K562 (cell line): ENCODE data around the gene PRAME. TPM values are rescaled to one million over a fixed set of nuclear protein-coding genes. Genes with fewer than 3 reads are reported as not detected.

Source experiments
- ARID2 ChIP-seq: fragments of 450-650 bp; IDR thresholded peaks from 2 replicates; pipeline ENCODE4 v1.6.1; 2017; ENCODE audit warnings: antibody characterized with exemption, mild to moderate bottlenecking
- CHD1 ChIP-seq: fragments of 200-600 bp; sonication (generic); IDR thresholded peaks from one replicate; pipeline ENCODE4 v1.6.1; 2012; ENCODE audit warnings: mild to moderate bottlenecking, moderate library complexity, low read length, inconsistent platforms
- GATAD2B ChIP-seq: fragments of 450-650 bp; IDR thresholded peaks from 2 replicates; pipeline ENCODE4 v1.6.1; 2017; ENCODE audit warnings: mild to moderate bottlenecking, borderline replicate concordance
- HDAC8 ChIP-seq: fragments of 450-650 bp; IDR thresholded peaks from 2 replicates; pipeline ENCODE4 v1.6.1; 2016; ENCODE audit warnings: mild to moderate bottlenecking, missing genetic modification characterization, moderate library complexity, missing compliant biosample characterization
- NFE2 ChIP-seq: IDR thresholded peaks from 2 replicates; pipeline ENCODE4 v1.6.1; 2014; ENCODE audit warnings: antibody characterized with exemption, low read depth
- SRSF3 ChIP-seq: fragments of 200-400 bp; formaldehyde crosslinking; IDR thresholded peaks from 2 replicates; pipeline ENCODE4 v1.6.1; 2016; ENCODE audit warnings: mild to moderate bottlenecking, low read length, moderate library complexity; ENCODE audit not compliant: insufficient read depth
- TEAD1 ChIP-seq, 2 experiments: fragments of 450-650 bp in 1 of 2; sonication (generic) in 1 of 2; formaldehyde crosslinking; IDR thresholded peaks; 2 replicates each; pipeline versions ENCODE4 v1.4.0 to v1.8.0; 2020 to 2022; ENCODE audit warnings: mild to moderate bottlenecking in 2 of 2, missing genetic modification reagents in 1 of 2
- ZBTB1 ChIP-seq: sonication (generic); formaldehyde crosslinking; IDR thresholded peaks from 2 replicates; pipeline ENCODE4 v1.8.1; 2023; ENCODE audit warnings: missing genetic modification reagents, low read depth, mild to moderate bottlenecking, borderline replicate concordance
- ZNF431 ChIP-seq: sonication (generic); formaldehyde crosslinking; IDR thresholded peaks from 2 replicates; pipeline ENCODE4 v1.8.0; 2022; ENCODE audit warnings: mild to moderate bottlenecking, missing genetic modification reagents
- ZNF444 ChIP-seq: fragments of 250-450 bp; sonication (Bioruptor Pico); IDR thresholded peaks from 2 replicates; pipeline ENCODE4 v1.4.0; 2020; ENCODE audit warnings: mild to moderate bottlenecking, moderate library complexity
- ZNF57 ChIP-seq: fragments of 450-650 bp; formaldehyde crosslinking; IDR thresholded peaks from 2 replicates; pipeline ENCODE4 v1.4.0; 2020; ENCODE audit warnings: mild to moderate bottlenecking, moderate library complexity
- ZZZ3 ChIP-seq: fragments of 450-650 bp; IDR thresholded peaks from 2 replicates; pipeline ENCODE4 v1.6.1; 2016; ENCODE audit warnings: antibody characterized with exemption, mild to moderate bottlenecking, moderate library complexity
- polyA plus RNA-seq, 8 experiments: library from polyadenylated mRNA; depleted of rRNA in 4 of 8; stranded (reverse) in 5 of 8; unstranded in 3 of 8; fragments of >200 nt; fragmentation: Nextera tagmentation in 2 of 8; fragmentation: Illumina TruSeq in 1 of 8; extraction: Ambion mirVana in 2 of 8; extraction: Trizol in 1 of 8; gene quantifications; 2 replicates each; pipeline versions ENCODE4 v1.2.1 to v1.2.3, GENCODE V29; 2011 to 2014; ENCODE audit warnings: inconsistent platforms in 1 of 8, missing spikeins in 1 of 8
- total RNA-seq, 7 experiments: library from RNA; depleted of rRNA in 6 of 7; stranded (reverse); fragments of >200 nt in 6 of 7; fragmentation: Illumina TruSeq in 2 of 7; extraction: Trizol in 2 of 7; gene quantifications; 2 replicates each; pipeline versions ENCODE4 v1.2.1 to v1.2.3, GENCODE V29; 2011 to 2021; ENCODE audit warnings: low replicate concordance in 1 of 7
- TF ChIP-seq, protein P1 (sequence below): fragments of 450-650 bp; IDR thresholded peaks from one replicate; pipeline ENCODE4 v1.6.1; 2018; ENCODE audit warnings: mild to moderate bottlenecking, moderate library complexity; ENCODE audit not compliant: partially characterized antibody
- TF ChIP-seq, protein P2 (sequence below), 2 experiments: IDR thresholded peaks; 2 replicates each; pipeline ENCODE4 v1.6.1; 2012; ENCODE audit warnings: improper control_type of control experiment in 2 of 2, low read depth in 2 of 2, low read length in 2 of 2, borderline replicate concordance in 1 of 2
- TF ChIP-seq, protein P3 (sequence below): sonication (generic); formaldehyde crosslinking; IDR thresholded peaks from 2 replicates; pipeline ENCODE4 v1.8.0; 2022; ENCODE audit warnings: mild to moderate bottlenecking, missing genetic modification reagents
- TF ChIP-seq, protein P4 (sequence below): sonication (generic); formaldehyde crosslinking; IDR thresholded peaks from 2 replicates; pipeline ENCODE4 v1.8.0; 2022; ENCODE audit warnings: missing genetic modification reagents, mild to moderate bottlenecking, borderline replicate concordance
- TF ChIP-seq, protein P5 (sequence below): fragments of 250-450 bp; sonication (Bioruptor Pico); IDR thresholded peaks from 2 replicates; pipeline ENCODE4 v1.5.0; 2021
- TF ChIP-seq, protein P6 (sequence below): fragments of 450-650 bp; formaldehyde crosslinking; IDR thresholded peaks from 2 replicates; pipeline ENCODE4 v1.4.0; 2020; ENCODE audit warnings: mild to moderate bottlenecking

PRAME gene
- total and polyA plus RNA-seq, 9 of the 15 experiments (the other 6 are each of a cell fraction or from before 2014, with no cell fraction given): 662 to 2,141 (median 1,142) TPM

DNA sequence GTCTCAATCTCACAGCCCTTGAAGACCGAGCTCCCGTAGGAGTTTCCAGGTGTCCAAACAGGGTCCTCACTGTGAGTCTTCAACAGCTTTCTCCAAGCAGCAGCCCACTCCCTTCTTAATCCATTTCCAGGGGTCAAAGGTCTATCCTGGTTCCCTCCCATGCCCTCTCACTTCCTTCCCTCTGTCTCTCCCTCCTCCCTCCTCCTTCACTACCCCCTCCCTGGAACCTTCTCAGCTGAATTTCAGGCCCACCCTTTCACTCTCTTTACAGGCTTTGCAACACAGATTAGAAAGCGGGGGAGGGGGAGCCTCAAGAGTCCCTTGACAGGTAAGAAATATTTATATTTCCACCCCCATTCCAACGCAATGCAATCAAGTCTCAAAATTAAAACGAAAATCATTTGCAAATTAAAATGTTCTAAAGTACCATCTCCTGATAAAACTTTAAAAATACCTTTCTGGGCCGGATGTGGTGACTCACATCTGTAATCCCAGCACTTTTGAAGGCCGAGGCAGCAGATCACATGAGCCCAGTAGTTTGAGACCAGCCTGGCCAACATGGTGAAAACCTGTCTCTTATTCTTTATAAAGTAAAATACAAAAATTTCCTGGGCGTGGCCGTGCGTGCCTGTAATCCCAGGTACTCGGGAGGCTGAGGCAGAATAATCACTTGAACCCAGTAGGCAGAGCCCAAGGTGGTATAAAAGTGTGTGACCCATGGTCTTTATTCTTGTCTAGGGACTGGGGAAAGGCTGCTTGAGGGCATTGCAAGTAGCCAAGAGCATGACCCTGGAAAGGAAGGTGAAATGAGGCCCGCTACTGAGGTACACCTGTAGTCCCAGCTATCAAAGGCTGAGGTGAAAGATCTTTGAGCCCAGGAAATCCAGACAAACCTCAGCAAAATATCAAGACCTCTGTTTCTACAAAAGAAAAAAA is 38.1 kb downstream of the PRAME start (continued):
- TF ChIP-seq, protein P1, sequence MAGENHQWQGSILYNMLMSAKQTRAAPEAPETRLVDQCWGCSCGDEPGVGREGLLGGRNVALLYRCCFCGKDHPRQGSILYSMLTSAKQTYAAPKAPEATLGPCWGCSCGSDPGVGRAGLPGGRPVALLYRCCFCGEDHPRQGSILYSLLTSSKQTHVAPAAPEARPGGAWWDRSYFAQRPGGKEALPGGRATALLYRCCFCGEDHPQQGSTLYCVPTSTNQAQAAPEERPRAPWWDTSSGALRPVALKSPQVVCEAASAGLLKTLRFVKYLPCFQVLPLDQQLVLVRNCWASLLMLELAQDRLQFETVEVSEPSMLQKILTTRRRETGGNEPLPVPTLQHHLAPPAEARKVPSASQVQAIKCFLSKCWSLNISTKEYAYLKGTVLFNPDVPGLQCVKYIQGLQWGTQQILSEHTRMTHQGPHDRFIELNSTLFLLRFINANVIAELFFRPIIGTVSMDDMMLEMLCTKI: no peak
- TF ChIP-seq ZBTB1 (CRISPR knock-in tag) (peak; percentile 70; the same call in 1 of the 2 replicates), NFE2 (no peak), ZNF444 (CRISPR knock-in tag) (no peak), ZNF57 (CRISPR knock-in tag) (no peak), ZZZ3 (no peak), CHD1 (no peak), ARID2 (no peak), ZNF431 (no peak), TEAD1 (CRISPR knock-in tag; IDR thresholded peaks at IDR 0.05) (no peak), SRSF3 (no peak), GATAD2B (no peak), HDAC8 (tag) (no peak)
- TF ChIP-seq, protein P2, sequence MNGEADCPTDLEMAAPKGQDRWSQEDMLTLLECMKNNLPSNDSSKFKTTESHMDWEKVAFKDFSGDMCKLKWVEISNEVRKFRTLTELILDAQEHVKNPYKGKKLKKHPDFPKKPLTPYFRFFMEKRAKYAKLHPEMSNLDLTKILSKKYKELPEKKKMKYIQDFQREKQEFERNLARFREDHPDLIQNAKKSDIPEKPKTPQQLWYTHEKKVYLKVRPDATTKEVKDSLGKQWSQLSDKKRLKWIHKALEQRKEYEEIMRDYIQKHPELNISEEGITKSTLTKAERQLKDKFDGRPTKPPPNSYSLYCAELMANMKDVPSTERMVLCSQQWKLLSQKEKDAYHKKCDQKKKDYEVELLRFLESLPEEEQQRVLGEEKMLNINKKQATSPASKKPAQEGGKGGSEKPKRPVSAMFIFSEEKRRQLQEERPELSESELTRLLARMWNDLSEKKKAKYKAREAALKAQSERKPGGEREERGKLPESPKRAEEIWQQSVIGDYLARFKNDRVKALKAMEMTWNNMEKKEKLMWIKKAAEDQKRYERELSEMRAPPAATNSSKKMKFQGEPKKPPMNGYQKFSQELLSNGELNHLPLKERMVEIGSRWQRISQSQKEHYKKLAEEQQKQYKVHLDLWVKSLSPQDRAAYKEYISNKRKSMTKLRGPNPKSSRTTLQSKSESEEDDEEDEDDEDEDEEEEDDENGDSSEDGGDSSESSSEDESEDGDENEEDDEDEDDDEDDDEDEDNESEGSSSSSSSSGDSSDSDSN (IDR thresholded peaks at IDR 0.05; ENCODE audit: borderline replicate concordance in 1 of 2, low read depth in 2 of 2, low read length in 2 of 2): no peak
- TF ChIP-seq, protein P3, sequence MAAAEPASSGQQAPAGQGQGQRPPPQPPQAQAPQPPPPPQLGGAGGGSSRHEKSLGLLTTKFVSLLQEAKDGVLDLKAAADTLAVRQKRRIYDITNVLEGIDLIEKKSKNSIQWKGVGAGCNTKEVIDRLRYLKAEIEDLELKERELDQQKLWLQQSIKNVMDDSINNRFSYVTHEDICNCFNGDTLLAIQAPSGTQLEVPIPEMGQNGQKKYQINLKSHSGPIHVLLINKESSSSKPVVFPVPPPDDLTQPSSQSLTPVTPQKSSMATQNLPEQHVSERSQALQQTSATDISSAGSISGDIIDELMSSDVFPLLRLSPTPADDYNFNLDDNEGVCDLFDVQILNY (CRISPR knock-in tag): peak; percentile 86; the same call in 1 of the 2 replicates
- TF ChIP-seq, protein P4, sequence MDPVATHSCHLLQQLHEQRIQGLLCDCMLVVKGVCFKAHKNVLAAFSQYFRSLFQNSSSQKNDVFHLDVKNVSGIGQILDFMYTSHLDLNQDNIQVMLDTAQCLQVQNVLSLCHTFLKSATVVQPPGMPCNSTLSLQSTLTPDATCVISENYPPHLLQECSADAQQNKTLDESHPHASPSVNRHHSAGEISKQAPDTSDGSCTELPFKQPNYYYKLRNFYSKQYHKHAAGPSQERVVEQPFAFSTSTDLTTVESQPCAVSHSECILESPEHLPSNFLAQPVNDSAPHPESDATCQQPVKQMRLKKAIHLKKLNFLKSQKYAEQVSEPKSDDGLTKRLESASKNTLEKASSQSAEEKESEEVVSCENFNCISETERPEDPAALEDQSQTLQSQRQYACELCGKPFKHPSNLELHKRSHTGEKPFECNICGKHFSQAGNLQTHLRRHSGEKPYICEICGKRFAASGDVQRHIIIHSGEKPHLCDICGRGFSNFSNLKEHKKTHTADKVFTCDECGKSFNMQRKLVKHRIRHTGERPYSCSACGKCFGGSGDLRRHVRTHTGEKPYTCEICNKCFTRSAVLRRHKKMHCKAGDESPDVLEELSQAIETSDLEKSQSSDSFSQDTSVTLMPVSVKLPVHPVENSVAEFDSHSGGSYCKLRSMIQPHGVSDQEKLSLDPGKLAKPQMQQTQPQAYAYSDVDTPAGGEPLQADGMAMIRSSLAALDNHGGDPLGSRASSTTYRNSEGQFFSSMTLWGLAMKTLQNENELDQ (CRISPR knock-in tag): peak; percentile 60; the same call in 1 of the 2 replicates
- TF ChIP-seq, protein P5, sequence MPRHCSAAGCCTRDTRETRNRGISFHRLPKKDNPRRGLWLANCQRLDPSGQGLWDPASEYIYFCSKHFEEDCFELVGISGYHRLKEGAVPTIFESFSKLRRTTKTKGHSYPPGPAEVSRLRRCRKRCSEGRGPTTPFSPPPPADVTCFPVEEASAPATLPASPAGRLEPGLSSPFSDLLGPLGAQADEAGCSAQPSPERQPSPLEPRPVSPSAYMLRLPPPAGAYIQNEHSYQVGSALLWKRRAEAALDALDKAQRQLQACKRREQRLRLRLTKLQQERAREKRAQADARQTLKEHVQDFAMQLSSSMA (CRISPR knock-in tag): no peak
- TF ChIP-seq, protein P6, sequence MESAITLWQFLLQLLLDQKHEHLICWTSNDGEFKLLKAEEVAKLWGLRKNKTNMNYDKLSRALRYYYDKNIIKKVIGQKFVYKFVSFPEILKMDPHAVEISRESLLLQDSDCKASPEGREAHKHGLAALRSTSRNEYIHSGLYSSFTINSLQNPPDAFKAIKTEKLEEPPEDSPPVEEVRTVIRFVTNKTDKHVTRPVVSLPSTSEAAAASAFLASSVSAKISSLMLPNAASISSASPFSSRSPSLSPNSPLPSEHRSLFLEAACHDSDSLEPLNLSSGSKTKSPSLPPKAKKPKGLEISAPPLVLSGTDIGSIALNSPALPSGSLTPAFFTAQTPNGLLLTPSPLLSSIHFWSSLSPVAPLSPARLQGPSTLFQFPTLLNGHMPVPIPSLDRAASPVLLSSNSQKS: no peak
